NCI-H226 (cell line): ENCODE measurements around the gene MAPKAP1.

Source experiments
- DNase-seq: peaks from one replicate; pipeline ENCODE4 v3.0.0-alpha.2; 2015

Gene MAPKAP1

GRCh38 chr9:125442452-125442851 is 264.6 kb downstream of the MAPKAP1 start:
- DNase-seq, result no peak

GRCh38 chr9:125440411-125440810 is 266.6 kb downstream of the MAPKAP1 start:
- DNase-seq, result no peak

GRCh38 chr9:125439434-125440272 is 267.4 kb downstream of the MAPKAP1 start:
- DNase-seq, result no peak

- DNase-seq, result no peak
Observed at GRCh38 chr9:125438506-125439433, 268.2 kb downstream of the MAPKAP1 start.

GRCh38 chr9:125437771-125438221 is 269.2 kb downstream of the MAPKAP1 start:
- DNase-seq, result no peak

- no peak for DNase-seq
Observed at GRCh38 chr9:125436613-125437443, 270.2 kb downstream of the MAPKAP1 start.

- no peak for DNase-seq
Observed at GRCh38 chr9:125435776-125436612, 271.0 kb downstream of the MAPKAP1 start.

GRCh38 chr9:125434986-125435775 is 271.8 kb downstream of the MAPKAP1 start:
- no peak for DNase-seq

GRCh38 chr9:125433461-125434011 is 273.5 kb downstream of the MAPKAP1 start:
- no peak for DNase-seq

GRCh38 chr9:125432715-125433385 is 274.2 kb downstream of the MAPKAP1 start:
- DNase-seq, result no peak

GRCh38 chr9:125431741-125432271 is 275.2 kb downstream of the MAPKAP1 start:
- no peak for DNase-seq

- no peak for DNase-seq
Observed at GRCh38 chr9:125431012-125431305, 276.0 kb downstream of the MAPKAP1 start.

- no peak for DNase-seq
Observed at GRCh38 chr9:125430161-125431011, 276.6 kb downstream of the MAPKAP1 start.

GRCh38 chr9:125429476-125430160 is 277.4 kb downstream of the MAPKAP1 start:
- DNase-seq, result no peak

GRCh38 chr9:125428902-125429467 is 278.0 kb downstream of the MAPKAP1 start:
- DNase-seq, result no peak

- peak; percentile 34 for DNase-seq
Observed at GRCh38 chr9:125428060-125428901, 278.7 kb downstream of the MAPKAP1 start.

GRCh38 chr9:125427556-125427955 is 279.5 kb downstream of the MAPKAP1 start:
- DNase-seq, result no peak
